HUES64 (cell line): Measurements from ENCODE around the gene PEPD.

ENCODE experiments used
- H3K27ac ChIP-seq: 2 replicates; pipeline ENCODE4 v1.7.0; 2013; ENCODE audit warnings: low read depth, low read length, inconsistent platforms
- H3K27me3 ChIP-seq: 2 replicates; pipeline ENCODE4 v1.6.1; 2013; ENCODE audit warnings: mild to moderate bottlenecking, low read length; ENCODE audit not compliant: insufficient read depth
- H3K36me3 ChIP-seq: 2 replicates; pipeline ENCODE4 v1.6.1; 2013; ENCODE audit warnings: mild to moderate bottlenecking, low read length; ENCODE audit not compliant: insufficient read depth
- H3K4me1 ChIP-seq: 2 replicates; pipeline ENCODE4 v1.6.1; 2013; ENCODE audit warnings: mild to moderate bottlenecking, low read length, moderate library complexity; ENCODE audit not compliant: insufficient read depth
- H3K4me3 ChIP-seq: 2 replicates; pipeline ENCODE4 v1.5.1; 2013; ENCODE audit warnings: mild to moderate bottlenecking, low read length, moderate library complexity
- H3K9ac ChIP-seq: 2 replicates; pipeline ENCODE4 v1.6.1; 2013; ENCODE audit warnings: mild to moderate bottlenecking, low read depth, low read length
- H3K9me3 ChIP-seq: 2 replicates; pipeline ENCODE4 v1.6.1; 2013; ENCODE audit warnings: low read depth, low read length; ENCODE audit not compliant: insufficient read depth
- WGBS: fragments of 150-250, 120-280 bp; methylation state at CpG from one replicate; pipeline ENCODE4 v1.1.7; 2013; ENCODE audit warnings: missing lambda C conversion rate; 5-methylcytosine and 5-hydroxymethylcytosine counted together

The PEPD gene

GRCh38 chr19:33379151-33379829, 142.3 kb downstream of the PEPD start:
- H3K36me3 ChIP-seq: peaks cover 17% of the 10 kb centered on the region

GRCh38 chr19:33377586-33378475, 143.8 kb downstream of the PEPD start:
- H3K4me3 ChIP-seq: no peak overlapping the region
- H3K27ac ChIP-seq: no peak overlapping the region
- H3K9ac ChIP-seq: no peak overlapping the region
- H3K36me3 ChIP-seq: peaks cover 17% of the 10 kb centered on the region
- no peaks in the 10 kb centered on the region for H3K9me3 ChIP-seq
- peaks cover 38% of the 10 kb centered on the region for H3K4me1 ChIP-seq
- WGBS: 83% methylated on average over 12 of the region's 12 CpGs
- H3K27me3 ChIP-seq: peaks cover 9% of the 10 kb centered on the region

More at GRCh38 chr19:33379151-33379829, 142.3 kb downstream of the PEPD start:
- H3K4me1 ChIP-seq: peaks cover 38% of the 10 kb centered on the region
- no peak overlapping the region for H3K27ac ChIP-seq
- peaks cover 8% of the 10 kb centered on the region for H3K27me3 ChIP-seq
- H3K9me3 ChIP-seq: no peaks in the 10 kb centered on the region
- no peak overlapping the region for H3K9ac ChIP-seq
- 93% methylated on average over 16 of the region's 16 CpGs for WGBS
- H3K4me3 ChIP-seq: no peak overlapping the region

GRCh38 chr19:33376941-33377557, 144.5 kb downstream of the PEPD start:
- H3K27ac ChIP-seq: no peak overlapping the region
- H3K27me3 ChIP-seq: peaks cover 9% of the 10 kb centered on the region
- no peak overlapping the region for H3K4me3 ChIP-seq
- 89% methylated on average over 6 of the region's 7 CpGs for WGBS
- peaks cover 36% of the 10 kb centered on the region for H3K4me1 ChIP-seq
- H3K9me3 ChIP-seq: no peaks in the 10 kb centered on the region
- peaks cover 17% of the 10 kb centered on the region for H3K36me3 ChIP-seq
- H3K9ac ChIP-seq: no peak overlapping the region

GRCh38 chr19:33376423-33376822, 145.2 kb downstream of the PEPD start:
- WGBS: 84% methylated on average over 2 of the region's 2 CpGs
- no peak overlapping the region for H3K4me3 ChIP-seq
- H3K36me3 ChIP-seq: peaks cover 17% of the 10 kb centered on the region
- H3K9me3 ChIP-seq: no peaks in the 10 kb centered on the region
- peaks cover 30% of the 10 kb centered on the region for H3K4me1 ChIP-seq
- H3K27ac ChIP-seq: no peak overlapping the region
- H3K27me3 ChIP-seq: peaks cover 9% of the 10 kb centered on the region
- H3K9ac ChIP-seq: no peak overlapping the region

GRCh38 chr19:33375837-33376159, 145.8 kb downstream of the PEPD start:
- H3K9me3 ChIP-seq: no peaks in the 10 kb centered on the region
- no peak overlapping the region for H3K9ac ChIP-seq
- H3K4me1 ChIP-seq: peaks cover 27% of the 10 kb centered on the region
- no peak overlapping the region for H3K27ac ChIP-seq
- peaks cover 9% of the 10 kb centered on the region for H3K27me3 ChIP-seq
- H3K36me3 ChIP-seq: peaks cover 16% of the 10 kb centered on the region
- H3K4me3 ChIP-seq: no peak overlapping the region
- 97% methylated on average over 1 of the region's 1 CpG for WGBS

GRCh38 chr19:33375156-33375836, 146.3 kb downstream of the PEPD start:
- Histone ChIP-seq H3K27me3 (peaks cover 9% of the 10 kb centered on the region), H3K9ac (no peak overlapping the region), H3K4me1 (peaks cover 27% of the 10 kb centered on the region), H3K4me3 (peak overlapping the region; percentile 94), H3K27ac (no peak overlapping the region), H3K9me3 (no peaks in the 10 kb centered on the region), H3K36me3 (peaks cover 12% of the 10 kb centered on the region)
- WGBS: 94% methylated on average over 9 of the region's 9 CpGs

GRCh38 chr19:33374236-33374714, 147.3 kb downstream of the PEPD start:
- no peak overlapping the region for H3K27ac ChIP-seq
- WGBS: 2% methylated on average over 22 of the region's 22 CpGs
- H3K9ac ChIP-seq: peak overlapping the region; percentile 97

GRCh38 chr19:33373453-33374235, 147.9 kb downstream of the PEPD start, which contains the start of gene CEBPG:
Gene CEBPG (plus strand): TSS chr19:33373709. CDS start chr19:33379240, 5,531 bp downstream.
- peaks cover 9% of the 10 kb centered on the region for H3K27me3 ChIP-seq
- under 1% methylated on average over 118 of the region's 118 CpGs for WGBS

More at GRCh38 chr19:33374236-33374714, 147.3 kb downstream of the PEPD start:
- peaks cover 2% of the 10 kb centered on the region for H3K36me3 ChIP-seq
- H3K4me3 ChIP-seq: peak overlapping the region; percentile 94
- no peaks in the 10 kb centered on the region for H3K9me3 ChIP-seq
- peaks cover 9% of the 10 kb centered on the region for H3K27me3 ChIP-seq
- H3K4me1 ChIP-seq: peaks cover 27% of the 10 kb centered on the region

GRCh38 chr19:33370783-33371182, 150.8 kb downstream of the PEPD start:
- peaks cover 13% of the 10 kb centered on the region for H3K27me3 ChIP-seq
- H3K9me3 ChIP-seq: no peaks in the 10 kb centered on the region
- 88% methylated on average over 4 of the region's 4 CpGs for WGBS
- no peak overlapping the region for H3K9ac ChIP-seq
- no peaks in the 10 kb centered on the region for H3K36me3 ChIP-seq
- peaks cover 8% of the 10 kb centered on the region for H3K4me1 ChIP-seq
- H3K27ac ChIP-seq: no peak overlapping the region
- no peak overlapping the region for H3K4me3 ChIP-seq

More at GRCh38 chr19:33373453-33374235, 147.9 kb downstream of the PEPD start, which contains the start of gene CEBPG:
- Histone ChIP-seq H3K36me3 (no peaks in the 10 kb centered on the region), H3K4me3 (peak within 1 kb of the TSS; percentile 94), H3K9me3 (no peaks in the 10 kb centered on the region), H3K27ac (peak within 1 kb of the TSS; percentile 94), H3K9ac (peak within 1 kb of the TSS; percentile 97), H3K4me1 (peaks cover 27% of the 10 kb centered on the region)
